H9 (cell line): ENCODE measurements around the gene TSC2. TPM values are rescaled to one million over a fixed set of nuclear protein-coding genes. Genes with fewer than 3 reads are reported as not detected.

Source experiments
- DNase-seq: peaks from one replicate; pipeline ENCODE4 v3.0.0-alpha.2; 2017
- H2AFZ ChIP-seq: one replicate; pipeline ENCODE4 v1.6.1; 2013; ENCODE audit warnings: mild to moderate bottlenecking, low read length, control low read depth, moderate library complexity
- H2AK5ac ChIP-seq: 2 replicates; pipeline ENCODE4 v1.6.1; 2013; ENCODE audit warnings: low read length, control low read depth, mixed read lengths; ENCODE audit not compliant: insufficient read length
- H2BK120ac ChIP-seq: one replicate; pipeline ENCODE4 v1.6.1; 2013; ENCODE audit warnings: low read depth, mild to moderate bottlenecking, low read length, control low read depth, inconsistent platforms; ENCODE audit not compliant: poor library complexity, severe bottlenecking
- H2BK12ac ChIP-seq: 2 replicates; pipeline ENCODE4 v1.6.1; 2013; ENCODE audit warnings: low read length, control low read depth, mixed read lengths, low read depth; ENCODE audit not compliant: insufficient read length
- H2BK15ac ChIP-seq: 2 replicates; pipeline ENCODE4 v1.6.1; 2013; ENCODE audit warnings: low read depth, low read length, control low read depth
- H2BK20ac ChIP-seq: one replicate; pipeline ENCODE4 v1.6.1; 2013; ENCODE audit warnings: low read depth, mild to moderate bottlenecking, low read length, control low read depth, inconsistent platforms; ENCODE audit not compliant: poor library complexity, severe bottlenecking
- H2BK5ac ChIP-seq: 2 replicates; pipeline ENCODE4 v1.6.1; 2013; ENCODE audit warnings: low read length, control low read depth, mixed read lengths; ENCODE audit not compliant: insufficient read length
- H3K14ac ChIP-seq: 2 replicates; pipeline ENCODE4 v1.6.1; 2013; ENCODE audit warnings: low read length, control low read depth; ENCODE audit not compliant: insufficient read depth
- H3K18ac ChIP-seq: 2 replicates; pipeline ENCODE4 v1.6.1; 2013; ENCODE audit warnings: low read depth, mild to moderate bottlenecking, mixed read lengths, low read length, control low read depth; ENCODE audit not compliant: insufficient read length
- H3K23ac ChIP-seq: 2 replicates; pipeline ENCODE4 v1.6.1; 2013; ENCODE audit warnings: low read length, control low read depth, mixed read lengths, low read depth; ENCODE audit not compliant: insufficient read length
- H3K23me2 ChIP-seq: 2 replicates; pipeline ENCODE4 v1.6.1; 2013; ENCODE audit warnings: low read depth, mild to moderate bottlenecking, mixed read lengths, low read length, control low read depth; ENCODE audit not compliant: insufficient read length, poor library complexity, severe bottlenecking
- H3K27ac ChIP-seq: 2 replicates; pipeline ENCODE4 v1.5.1; 2013; ENCODE audit warnings: low read length, control low read depth, mixed read lengths, low read depth; ENCODE audit not compliant: insufficient read length
- H3K27me3 ChIP-seq: 2 replicates; pipeline ENCODE4 v1.6.1; 2013; ENCODE audit warnings: low read length, control low read depth, inconsistent platforms; ENCODE audit not compliant: insufficient read depth
- H3K4ac ChIP-seq: 2 replicates; pipeline ENCODE4 v1.6.1; 2013; ENCODE audit warnings: low read depth, mild to moderate bottlenecking, control low read depth, inconsistent platforms, low read length, moderate library complexity
- H3K4me1 ChIP-seq: 2 replicates; pipeline ENCODE4 v1.6.1; 2013; ENCODE audit warnings: low read length, control low read depth, inconsistent platforms; ENCODE audit not compliant: insufficient read depth
- H3K4me2 ChIP-seq: 2 replicates; pipeline ENCODE4 v1.6.1; 2013; ENCODE audit warnings: low read length, control low read depth, mixed read lengths; ENCODE audit not compliant: insufficient read length, insufficient read depth
- H3K56ac ChIP-seq: 2 replicates; pipeline ENCODE4 v1.6.1; 2013; ENCODE audit warnings: low read depth, mild to moderate bottlenecking, mixed read lengths, low read length, control low read depth; ENCODE audit not compliant: insufficient read length
- H3K79me1 ChIP-seq: 2 replicates; pipeline ENCODE4 v1.6.1; 2013; ENCODE audit warnings: low read depth, mild to moderate bottlenecking, moderate library complexity, low read length, control low read depth, inconsistent platforms; ENCODE audit not compliant: insufficient read depth, poor library complexity, severe bottlenecking
- H3K79me2 ChIP-seq: 2 replicates; pipeline ENCODE4 v1.6.1; 2013; ENCODE audit warnings: low read length, control low read depth, inconsistent platforms; ENCODE audit not compliant: insufficient read depth
- H3K9ac ChIP-seq: 2 replicates; pipeline ENCODE4 v1.6.1; 2013; ENCODE audit warnings: low read length, control low read depth, mixed read lengths; ENCODE audit not compliant: insufficient read length; ENCODE audit errors: extremely low read depth
- H3K9me3 ChIP-seq: one replicate; pipeline ENCODE4 v1.6.1; 2013; ENCODE audit warnings: low read depth, low read length, inconsistent platforms; ENCODE audit not compliant: control insufficient read depth
- H3T11ph ChIP-seq: one replicate; pipeline ENCODE4 v1.6.1; 2013; ENCODE audit warnings: mild to moderate bottlenecking, low read length, control low read depth, inconsistent platforms
- H4K20me1 ChIP-seq: one replicate; pipeline ENCODE4 v1.6.1; 2013; ENCODE audit not compliant: control insufficient read depth, insufficient read length, insufficient read depth
- H4K5ac ChIP-seq: 2 replicates; pipeline ENCODE4 v1.6.1; 2013; ENCODE audit warnings: low read depth, mild to moderate bottlenecking, mixed read lengths, low read length, control low read depth; ENCODE audit not compliant: insufficient read length
- H4K8ac ChIP-seq: replicated peaks from 2 replicates; pipeline ENCODE4 v1.6.1; 2013; ENCODE audit warnings: low read length, control low read depth, mixed read lengths, low read depth; ENCODE audit not compliant: insufficient read length
- H4K91ac ChIP-seq: 2 replicates; pipeline ENCODE4 v1.6.1; 2013; ENCODE audit warnings: low read depth, mild to moderate bottlenecking, moderate library complexity, mixed read lengths, low read length, control low read depth; ENCODE audit not compliant: insufficient read length
- H3K27ac Mint-ChIP-seq, 3 experiments: 2 replicates in 2 of 3; 3 replicates in 1 of 3; pipeline ENCODE4 v1.8.0; 2020 to 2021; ENCODE audit warnings: mixed read lengths in 3 of 3, mild to moderate bottlenecking in 1 of 3, moderate library complexity in 1 of 3
- H3K27me3 Mint-ChIP-seq: 2 replicates; pipeline ENCODE4 v1.8.0; 2021; ENCODE audit warnings: low read depth, mild to moderate bottlenecking, moderate library complexity, mixed read lengths
- H3K36me3 Mint-ChIP-seq, 3 experiments: 2 replicates in 2 of 3; 3 replicates in 1 of 3; pipeline ENCODE4 v1.8.0; 2020 to 2021; ENCODE audit warnings: low read depth in 3 of 3, mixed read lengths in 3 of 3; ENCODE audit not compliant: insufficient read depth in 1 of 3
- H3K4me1 Mint-ChIP-seq, 2 experiments: 2 replicates each; pipeline ENCODE4 v1.8.0; 2020; ENCODE audit warnings: mixed read lengths in 2 of 2
- H3K4me3 Mint-ChIP-seq, 2 experiments: 2 replicates in 1 of 2; 3 replicates in 1 of 2; pipeline ENCODE4 v1.8.0; 2020 to 2021; ENCODE audit warnings: mild to moderate bottlenecking in 2 of 2, mixed read lengths in 2 of 2, moderate library complexity in 1 of 2
- H3K9me3 Mint-ChIP-seq, 2 experiments: 2 replicates in 1 of 2; 3 replicates in 1 of 2; pipeline ENCODE4 v1.8.0; 2020; ENCODE audit warnings: mild to moderate bottlenecking in 2 of 2, mixed read lengths in 2 of 2, moderate library complexity in 1 of 2
- CTCF ChIP-seq: fragments of 200-600 bp; sonication (generic); conservative IDR thresholded peaks from 3 replicates; pipeline ENCODE4 v1.8.0; 2021; ENCODE audit warnings: antibody characterized with exemption, mild to moderate bottlenecking
- WGBS: extraction: QIAGEN DNeasy Blood & Tissue Kit; methylation state at CpG from one replicate; pipeline ENCODE4 v1.1.7; 2013; ENCODE audit warnings: missing lambda C conversion rate, low lambda C conversion rate, mixed read lengths; ENCODE audit not compliant: insufficient read length; ENCODE audit errors: extremely low coverage; 5-methylcytosine and 5-hydroxymethylcytosine counted together
- total RNA-seq: library from RNA; stranded (reverse); gene quantifications from 2 replicates; pipeline ENCODE4 v1.2.1, GENCODE V29; 2021

The TSC2 gene
- total RNA-seq, 1 experiment from 2014 or later, result 122 TPM

GRCh38 chr16:2071454-2072202 lies 23.8 kb downstream of the TSC2 start:
- H2AK5ac ChIP-seq, result no peak overlapping the region
- no peak overlapping the region for H3K4me3 Mint-ChIP-seq
- H3K79me2 ChIP-seq, result no peaks in the 10 kb centered on the region
- no peak overlapping the region for H2BK20ac ChIP-seq
- no peak overlapping the region for H3K23ac ChIP-seq
- WGBS, result no CpG with 5 or more reads among the region's 34 CpGs
- H3K9me3 ChIP-seq, result no peaks in the 10 kb centered on the region
- H2BK5ac ChIP-seq, result no peak overlapping the region
- H3K9me3 Mint-ChIP-seq, result no peaks in the 10 kb centered on the region
- no peak overlapping the region for H4K5ac ChIP-seq
- no peak overlapping the region for H4K91ac ChIP-seq
- H3K4ac ChIP-seq, result no peak overlapping the region
- no peak overlapping the region for H4K8ac ChIP-seq
- no peak overlapping the region for H2BK15ac ChIP-seq
- H3K79me1 ChIP-seq, result no peaks in the 10 kb centered on the region
- H2BK12ac ChIP-seq, result no peak overlapping the region
- no peak for TF ChIP-seq CTCF
- H3K18ac ChIP-seq, result no peak overlapping the region
- no peak overlapping the region for H2BK120ac ChIP-seq
- H2AFZ ChIP-seq, result no peak overlapping the region
- H3K9ac ChIP-seq, result no peak overlapping the region
- no peak overlapping the region for H3K4me2 ChIP-seq
- no peaks in the 10 kb centered on the region for H3K4me1 ChIP-seq
- H3K14ac ChIP-seq, result no peak overlapping the region
- peak overlapping the region in 1 of 3 experiments; percentile 80; a peak in 2 of 7 replicates for H3K27ac Mint-ChIP-seq
- H3K56ac ChIP-seq, result no peak overlapping the region
- H3K4me1 Mint-ChIP-seq, result no peaks in the 10 kb centered on the region
- H3K27me3 Mint-ChIP-seq, result no peaks in the 10 kb centered on the region
- no peaks in the 10 kb centered on the region for H4K20me1 ChIP-seq
- no peak for DNase-seq
- no peaks in the 10 kb centered on the region for H3K27me3 ChIP-seq
- no peaks in the 10 kb centered on the region for H3K23me2 ChIP-seq
- H3T11ph ChIP-seq, result no peak overlapping the region
- H3K36me3 Mint-ChIP-seq, result peaks cover 9 to 49% (median 48%) of the 10 kb centered on the region in 3 experiments; a peak in 6 of 7 replicates
- no peak overlapping the region for H3K27ac ChIP-seq
